HepG2 (cell line): Measurements from ENCODE around the gene VCPKMT. TPM values are rescaled to one million over a fixed set of nuclear protein-coding genes. Genes with fewer than 3 reads are reported as not detected.

Source experiments
- AKNA ChIP-seq: sonication (generic); formaldehyde crosslinking; IDR thresholded peaks from 2 replicates; pipeline ENCODE4 v1.4.0; 2020; ENCODE audit warnings: missing genetic modification reagents, borderline replicate concordance
- ATM ChIP-seq: fragments of 450-650 bp; IDR thresholded peaks from 2 replicates; pipeline ENCODE4 v1.7.1; 2017; ENCODE audit warnings: mild to moderate bottlenecking, borderline replicate concordance
- DMAP1 ChIP-seq: IDR thresholded peaks from 2 replicates; pipeline ENCODE4 v1.6.1; 2016
- ETV5 ChIP-seq: IDR thresholded peaks from 2 replicates; pipeline ENCODE4 v1.6.1; 2018; ENCODE audit warnings: missing biosample characterization, missing genetic modification reagents, inconsistent platforms, borderline replicate concordance
- RFX3 ChIP-seq: IDR thresholded peaks from 2 replicates; pipeline ENCODE4 v1.6.1; 2016; ENCODE audit warnings: missing biosample characterization, missing genetic modification reagents
- RORA ChIP-seq: sonication (generic); formaldehyde crosslinking; IDR thresholded peaks from 2 replicates; pipeline ENCODE4 v1.5.0; 2020; ENCODE audit warnings: mild to moderate bottlenecking, missing genetic modification reagents, moderate library complexity
- SPEN ChIP-seq: sonication (generic); formaldehyde crosslinking; IDR thresholded peaks from 2 replicates; pipeline ENCODE4 v1.5.1; 2020; ENCODE audit warnings: low read depth, mild to moderate bottlenecking, missing genetic modification reagents
- ZFX ChIP-seq: sonication (generic); formaldehyde crosslinking; IDR thresholded peaks from 2 replicates; pipeline ENCODE4 v1.4.0; 2020; ENCODE audit warnings: mild to moderate bottlenecking, low read depth, missing genetic modification reagents, moderate library complexity
- ZNF446 ChIP-seq: sonication (generic); formaldehyde crosslinking; IDR thresholded peaks from 2 replicates; pipeline ENCODE4 v1.5.0; 2020; ENCODE audit warnings: mild to moderate bottlenecking, missing genetic modification reagents
- ZNF773 ChIP-seq: sonication (generic); formaldehyde crosslinking; IDR thresholded peaks from 2 replicates; pipeline ENCODE4 v1.4.0; 2020; ENCODE audit warnings: missing genetic modification reagents, borderline replicate concordance
- polyA plus RNA-seq, 8 experiments: library from polyadenylated mRNA; depleted of rRNA in 3 of 8; stranded (reverse) in 7 of 8; unstranded in 1 of 8; fragments of >200 nt; fragmentation: Illumina TruSeq in 4 of 8; extraction: Trizol in 4 of 8; gene quantifications; 2 replicates each; pipeline versions ENCODE4 v1.2.1 to v1.2.3, GENCODE V29; 2011 to 2016; ENCODE audit warnings: low read depth in 4 of 8, missing spikeins in 1 of 8, mixed read lengths in 1 of 8; ENCODE audit not compliant: insufficient read depth in 1 of 8
- total RNA-seq, 5 experiments: library from RNA; depleted of rRNA; stranded (reverse); fragments of >200 nt; fragmentation: Illumina TruSeq; extraction: Trizol; gene quantifications; 2 replicates each; pipeline ENCODE4 v1.2.3, GENCODE V29; 2016; ENCODE audit warnings: low read depth in 1 of 5
- TF ChIP-seq, protein P1 (sequence below): sonication (generic); formaldehyde crosslinking; IDR thresholded peaks from 2 replicates; pipeline ENCODE4 v1.5.0; 2020; ENCODE audit warnings: missing genetic modification reagents

VCPKMT gene
- total and polyA plus RNA-seq, 2 of the 13 experiments (the other 11 are each of a cell fraction or from before 2014, with no cell fraction given) = 3.9 to 5.4 TPM

DNA sequence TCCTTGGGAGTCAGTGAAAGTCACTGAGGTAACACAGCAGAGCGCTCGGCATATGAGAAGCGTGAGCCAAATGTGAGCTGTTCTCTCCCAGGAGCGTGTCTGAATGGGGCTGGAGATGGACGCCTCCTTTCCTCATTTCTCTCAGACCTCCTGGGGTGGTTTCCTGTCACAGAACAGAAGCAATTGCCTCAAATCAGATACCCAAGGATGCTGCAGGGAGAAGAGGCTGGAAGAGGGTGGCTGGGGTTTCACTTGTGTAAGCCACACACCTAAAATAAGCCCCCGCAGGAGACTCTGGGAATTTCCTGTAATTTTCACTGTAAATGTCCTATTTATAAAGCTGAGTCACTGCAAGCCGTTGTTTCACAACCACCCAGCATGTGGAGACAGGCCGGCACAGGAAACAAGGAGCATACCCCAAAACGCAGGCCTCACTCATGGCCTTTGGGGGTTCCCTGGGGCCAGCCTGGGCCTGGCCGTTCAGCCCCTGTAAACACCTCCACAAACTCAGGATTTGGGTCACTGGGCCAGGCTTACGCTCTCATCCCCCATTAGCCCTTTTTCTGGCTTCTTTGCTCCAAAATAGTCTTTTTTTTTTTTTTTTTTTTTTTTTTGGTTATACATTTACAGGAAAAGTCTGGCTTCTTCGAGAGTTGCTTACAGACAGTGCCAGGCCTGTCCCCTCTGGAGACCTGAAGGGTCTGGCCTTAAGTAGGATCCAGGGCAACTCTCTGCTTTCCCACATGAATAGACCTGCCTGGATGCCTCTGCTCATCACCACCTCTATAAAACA, 55.3 kb downstream of the VCPKMT start (continued):
- TF ChIP-seq AKNA (CRISPR knock-in tag) (peak; percentile 59; the same call in 1 of the 2 replicates), ETV5 (CRISPR knock-in tag) (peak; percentile 54; the same call in 1 of the 2 replicates), DMAP1 (CRISPR knock-in tag) (peak; percentile 81), ATM (no peak), RFX3 (CRISPR knock-in tag) (no peak), RORA (CRISPR knock-in tag) (no peak), SPEN (CRISPR knock-in tag) (0 out of 2 replicates have a peak, but pooled peaks have one; percentile 30), ZFX (CRISPR knock-in tag) (peak; percentile 73), ZNF773 (no peak), ZNF446 (CRISPR knock-in tag) (no peak)
- TF ChIP-seq, protein P1, sequence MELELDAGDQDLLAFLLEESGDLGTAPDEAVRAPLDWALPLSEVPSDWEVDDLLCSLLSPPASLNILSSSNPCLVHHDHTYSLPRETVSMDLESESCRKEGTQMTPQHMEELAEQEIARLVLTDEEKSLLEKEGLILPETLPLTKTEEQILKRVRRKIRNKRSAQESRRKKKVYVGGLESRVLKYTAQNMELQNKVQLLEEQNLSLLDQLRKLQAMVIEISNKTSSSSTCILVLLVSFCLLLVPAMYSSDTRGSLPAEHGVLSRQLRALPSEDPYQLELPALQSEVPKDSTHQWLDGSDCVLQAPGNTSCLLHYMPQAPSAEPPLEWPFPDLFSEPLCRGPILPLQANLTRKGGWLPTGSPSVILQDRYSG (CRISPR knock-in tag) = peak; percentile 42; the same call in 1 of the 2 replicates
